Stomach (tissue), 4 donors: ENCODE data around the gene SRGAP2C.
"Not testable (repeated sequence)": the region's sequence is repeated elsewhere in the genome, so short reads cannot be mapped to it uniquely, and the experiment has no call there.

ENCODE experiments used
- CTCF ChIP-seq, 7 experiments: fragments of 450-650 bp in 4 of 7; fragments of 200-600 bp in 3 of 7; sonication (generic) in 3 of 7; IDR thresholded peaks; one replicate each; pipeline ENCODE4 v1.5.1; 2016 to 2019; ENCODE audit warnings: antibody characterized with exemption in 7 of 7, control low read depth in 2 of 7, mild to moderate bottlenecking in 1 of 7
- EP300 ChIP-seq: sonication (generic); formaldehyde crosslinking; IDR thresholded peaks from one replicate; pipeline ENCODE4 v1.6.1; 2017; ENCODE audit warnings: antibody characterized with exemption
- POLR2A ChIP-seq, 4 donors: fragments of 450-650 bp; IDR thresholded peaks; one replicate each; pipeline ENCODE4 v1.6.1; 2016; ENCODE audit warnings: antibody characterized with exemption in 4 of 4, control low read depth in 2 of 4, mild to moderate bottlenecking in 1 of 4, moderate library complexity in 1 of 4
- POLR2AphosphoS5 ChIP-seq, 3 donors: sonication (generic); formaldehyde crosslinking; IDR thresholded peaks; one replicate each; pipeline ENCODE4 v1.6.1; 2016; ENCODE audit warnings: antibody characterized with exemption in 3 of 3

- not testable (repeated sequence) for TF ChIP-seq CTCF (IDR thresholded peaks at IDR 0.05); POLR2A (IDR thresholded peaks at IDR 0.05); EP300; POLR2AphosphoS5 (IDR thresholded peaks at IDR 0.05)
Observed at GRCh38 chr1:121262163-121262562, 77.4 kb downstream of the SRGAP2C start.
